Measurements from ENCODE around the gene PXMP2.

Gene PXMP2

DNA sequence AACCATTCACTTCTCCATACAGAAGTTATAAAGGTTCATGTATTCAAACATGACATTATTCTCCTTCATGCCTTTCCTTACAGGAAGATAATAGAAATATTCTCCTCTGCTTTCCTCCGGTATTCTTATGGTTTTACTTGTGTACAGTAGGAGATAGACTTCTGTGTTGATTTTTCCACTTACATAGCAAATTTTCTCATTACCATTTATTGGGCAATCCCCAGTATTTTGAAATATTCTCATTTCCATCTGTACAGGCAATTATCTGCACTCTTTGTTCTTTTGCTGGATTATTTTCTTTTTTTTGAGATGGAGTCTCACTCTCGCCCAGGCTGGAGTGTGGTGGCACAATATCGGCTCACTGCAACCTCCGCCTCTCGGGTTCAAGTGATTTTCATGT lies 11.0 kb downstream of the PXMP2 start:
- DNase-seq, result no peak

DNA sequence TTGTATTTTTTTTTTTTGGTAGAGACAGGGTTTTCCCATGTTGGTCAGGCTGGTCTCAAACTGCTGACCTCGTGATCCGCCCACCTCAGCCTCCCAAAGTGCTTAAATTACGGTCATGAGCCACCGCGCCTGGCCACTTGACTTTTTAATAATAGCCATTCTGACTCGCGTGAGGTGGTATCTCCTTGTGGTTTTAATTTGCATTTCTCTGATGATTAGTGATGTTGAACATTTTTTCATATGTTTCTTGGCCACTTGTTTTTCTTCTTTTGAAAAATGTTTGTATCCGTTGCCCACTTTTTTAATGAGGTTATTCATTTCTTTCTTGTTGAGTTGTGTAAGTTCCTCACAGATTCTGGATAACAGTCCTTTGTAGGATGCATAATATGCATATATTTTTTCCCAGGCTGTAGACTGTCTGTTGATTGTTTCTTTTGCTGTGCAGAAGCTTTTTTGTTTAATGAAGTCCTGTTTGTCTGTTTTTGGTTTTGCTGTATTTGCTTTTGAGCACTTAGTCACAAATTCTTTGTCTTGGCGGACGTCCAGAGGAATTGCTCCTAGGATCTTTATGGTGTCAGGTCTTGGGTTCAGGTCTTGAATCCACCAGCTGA lies 12.9 kb downstream of the PXMP2 start:
- DNase-seq, result no peak

DNA sequence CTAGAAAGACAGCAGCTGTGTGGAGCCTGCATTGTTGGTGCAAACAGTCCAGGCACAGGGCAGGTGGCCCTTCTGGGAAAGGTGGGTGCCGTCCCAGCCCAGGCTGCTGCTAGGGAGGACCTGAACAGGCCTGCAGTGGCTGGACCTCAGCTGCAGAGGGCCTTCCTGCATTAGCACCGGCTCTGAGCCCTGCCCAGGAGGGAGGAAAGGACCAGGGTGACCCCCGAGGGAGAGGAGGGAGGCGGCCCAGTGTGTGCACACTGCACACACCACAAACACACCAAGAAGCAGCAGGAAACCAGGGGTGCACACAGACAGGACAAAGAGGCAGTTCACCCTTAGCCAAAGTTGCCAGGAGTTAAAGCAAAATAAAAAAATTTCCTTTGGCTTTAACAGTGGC lies 15.3 kb downstream of the PXMP2 start:
- no peak for DNase-seq

DNA sequence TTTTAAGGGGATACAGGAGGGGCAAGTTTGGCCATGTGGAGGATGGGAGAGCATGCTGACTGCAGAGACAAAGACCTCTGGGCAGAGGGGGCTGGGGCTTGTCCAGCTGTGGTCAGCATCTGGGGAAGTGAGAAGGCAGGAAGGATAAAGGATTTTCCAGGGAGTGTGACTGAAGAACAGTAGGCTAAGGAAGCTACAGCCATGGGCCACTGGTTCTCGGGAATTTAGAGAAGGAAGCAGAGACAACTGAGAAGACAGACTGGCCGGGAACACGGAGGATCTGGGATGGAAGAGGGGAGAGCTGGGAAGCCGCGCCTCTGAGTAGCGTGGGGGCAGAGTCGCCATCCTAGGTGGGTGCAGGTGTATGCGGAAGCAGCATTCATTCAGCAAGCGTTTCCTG lies 16.3 kb downstream of the PXMP2 start:
- no peak for DNase-seq

DNA sequence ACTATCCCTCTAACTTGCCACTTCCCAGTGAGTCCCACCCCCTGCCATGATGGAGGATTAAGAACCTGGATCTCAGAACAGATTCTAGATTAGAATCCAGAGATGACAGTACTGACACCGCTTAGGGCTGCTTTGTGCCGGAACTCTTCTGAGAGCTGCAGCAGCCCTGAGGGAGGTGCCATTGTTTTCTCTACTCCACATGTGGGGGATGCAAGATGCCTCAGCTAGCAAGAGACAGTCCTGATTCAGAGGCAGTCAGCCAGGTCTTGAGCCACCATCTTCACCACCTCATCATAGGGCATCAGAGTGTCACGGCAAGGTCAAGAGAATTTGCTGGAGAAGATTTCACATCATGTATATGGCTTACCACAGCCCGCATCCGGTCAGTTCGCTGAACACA lies 19.9 kb downstream of the PXMP2 start:
- DNase-seq, result no peak

DNA sequence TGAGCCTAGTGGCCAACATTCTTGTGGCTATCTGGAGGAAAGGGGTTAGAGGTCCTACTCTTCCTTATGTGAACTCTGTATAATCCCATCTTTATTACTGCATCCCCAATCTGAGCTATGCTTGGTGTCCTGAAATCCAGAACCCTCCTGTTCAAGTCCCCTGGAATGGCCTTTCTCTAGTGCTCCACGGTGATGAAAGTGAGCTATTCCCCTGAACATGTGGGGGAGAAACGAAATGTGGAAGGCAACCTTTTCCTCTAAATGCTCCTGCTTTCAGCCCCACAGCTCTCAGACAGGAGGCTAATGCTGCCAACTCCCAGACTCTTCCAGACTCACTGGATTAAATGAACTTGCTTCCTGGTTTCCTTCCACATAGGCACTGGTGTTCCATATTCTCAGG lies 20.8 kb downstream of the PXMP2 start:
- DNase-seq, result no peak

DNA sequence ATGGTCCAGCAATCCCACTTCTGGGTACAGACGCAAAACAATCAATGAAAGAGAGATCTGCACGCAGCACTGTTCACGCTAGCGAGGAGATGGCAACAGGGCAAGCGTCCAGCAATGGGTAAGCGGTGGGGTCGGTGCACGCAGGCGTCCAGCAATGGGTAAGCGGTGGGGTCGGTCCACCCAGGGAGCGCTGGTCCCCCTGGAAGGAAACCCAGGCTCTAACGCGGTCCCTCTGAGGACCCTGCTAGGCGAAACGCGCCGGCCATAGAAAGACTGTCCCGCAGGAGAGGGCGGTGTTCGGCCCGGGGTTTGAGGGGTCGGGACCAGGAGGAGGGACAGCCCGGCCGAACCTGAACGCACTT lies 22.6 kb downstream of the PXMP2 start:
- no peak for DNase-seq

DNA sequence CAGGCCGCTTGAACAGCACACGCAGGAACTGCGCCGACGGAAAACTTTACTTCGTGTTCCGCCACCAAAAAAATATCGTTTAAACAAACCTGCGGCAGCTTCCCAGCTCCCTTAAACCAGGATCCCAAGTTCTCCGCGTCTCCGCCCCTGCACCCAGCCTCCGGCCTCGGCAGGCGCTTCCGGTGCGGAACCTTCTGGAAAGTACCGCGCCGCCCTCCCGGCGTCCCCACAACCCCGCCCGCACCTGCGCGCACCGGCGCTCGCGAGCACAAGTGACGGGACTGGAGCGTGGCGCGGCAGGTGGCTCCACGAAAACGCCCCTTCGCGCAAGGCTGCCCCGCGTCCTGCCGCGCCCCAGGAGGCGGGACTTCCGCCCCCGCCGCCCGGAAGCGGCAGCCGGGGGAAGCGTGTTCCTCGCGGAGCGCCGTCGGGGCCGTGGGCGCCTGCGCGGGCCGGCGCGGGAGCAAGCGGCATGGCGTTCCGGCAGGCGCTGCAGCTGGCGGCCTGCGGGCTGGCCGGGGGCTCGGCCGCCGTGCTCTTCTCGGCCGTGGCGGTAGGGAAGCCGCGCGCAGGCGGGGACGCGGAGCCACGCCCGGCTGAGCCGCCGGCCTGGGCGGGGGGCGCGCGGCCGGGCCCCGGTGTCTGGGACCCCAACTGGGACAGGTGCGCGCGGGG lies 23.2 kb downstream of the PXMP2 start, which contains the start of gene PGAM5:
Gene PGAM5, plus strand, starts transcription at position 438 of the 675 bp plus-strand sequence. Its CDS starts 35 bp downstream, at position 473.
- peak; percentile 49 for DNase-seq

DNA sequence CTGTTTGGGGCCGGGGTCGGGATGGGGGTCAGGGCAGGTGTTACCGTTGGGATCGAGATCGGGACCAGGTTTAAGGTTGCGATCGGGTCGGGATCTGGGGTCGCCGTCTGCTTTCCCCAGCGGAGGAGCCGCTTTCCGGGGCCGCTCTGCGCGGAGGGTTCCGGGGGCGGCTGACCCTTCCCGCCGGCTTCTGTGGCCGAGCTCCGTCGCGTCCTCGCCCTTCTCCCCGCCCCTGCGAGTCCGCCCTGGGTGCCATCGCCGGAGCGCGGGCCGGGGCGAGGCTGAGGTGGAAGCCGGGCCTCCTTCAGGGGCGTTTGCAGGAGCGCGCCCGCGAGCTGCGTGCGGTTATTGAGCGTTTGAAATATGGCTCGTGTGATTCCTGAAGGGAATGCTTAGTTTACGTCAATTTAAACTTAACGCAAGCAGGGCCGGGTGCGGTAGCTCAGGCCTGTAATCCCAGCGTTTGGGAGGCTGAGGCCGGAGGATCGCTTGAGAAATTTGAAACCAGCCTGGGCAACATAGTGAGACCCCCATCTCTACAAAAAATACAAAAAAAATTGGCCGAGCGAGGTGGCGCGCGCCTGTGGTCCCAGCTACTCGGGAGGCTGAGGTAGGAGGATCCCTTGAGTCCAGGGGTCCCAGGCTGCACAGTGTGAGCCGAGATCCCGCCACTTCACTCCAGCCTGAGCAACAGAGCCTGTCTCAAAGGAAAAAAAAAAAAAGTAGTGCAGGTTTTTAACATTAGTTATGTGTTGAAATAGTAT lies 23.9 kb downstream of the PXMP2 start:
- no peak for DNase-seq

DNA sequence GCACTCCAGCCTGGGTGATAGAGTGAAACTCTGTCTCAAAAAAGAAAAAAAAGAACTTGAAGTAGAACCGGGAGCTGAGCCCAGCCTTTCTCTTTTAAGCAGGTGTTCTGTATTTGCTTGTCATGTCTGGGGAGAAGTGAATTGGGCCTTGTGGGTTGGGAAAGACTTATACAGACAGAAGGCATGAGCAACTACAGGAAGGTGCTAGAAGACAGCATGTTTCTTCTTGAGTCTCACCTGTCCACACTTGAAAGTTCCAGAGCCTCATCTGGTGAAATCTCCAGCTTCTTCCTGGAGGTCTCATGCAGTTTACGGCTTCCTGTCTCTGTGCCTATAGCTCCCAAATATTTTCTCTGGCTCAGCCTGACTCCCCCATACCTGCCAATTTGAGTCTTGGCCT lies 25.7 kb downstream of the PXMP2 start:
- no peak for DNase-seq

DNA sequence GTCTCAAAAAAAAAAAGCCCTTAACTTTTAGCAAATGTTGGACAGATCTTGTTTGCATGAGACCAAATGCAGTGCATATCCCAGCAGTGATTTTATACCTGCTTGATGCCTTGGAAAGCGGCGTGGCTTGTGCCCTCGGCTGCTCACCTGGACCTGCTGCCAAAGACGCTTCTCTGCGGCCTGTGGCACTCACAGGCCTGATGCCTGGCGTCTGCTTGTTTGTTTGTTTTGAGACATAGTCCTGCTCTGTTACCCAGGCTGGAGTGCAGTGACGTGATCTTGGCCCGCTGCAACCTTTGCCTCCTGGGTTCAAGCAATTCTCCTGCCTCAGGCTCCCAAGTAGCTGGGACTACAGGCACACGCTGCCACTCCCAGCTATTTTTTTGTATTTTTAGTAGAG lies 28.5 kb downstream of the PXMP2 start:
- no peak for DNase-seq

DNA sequence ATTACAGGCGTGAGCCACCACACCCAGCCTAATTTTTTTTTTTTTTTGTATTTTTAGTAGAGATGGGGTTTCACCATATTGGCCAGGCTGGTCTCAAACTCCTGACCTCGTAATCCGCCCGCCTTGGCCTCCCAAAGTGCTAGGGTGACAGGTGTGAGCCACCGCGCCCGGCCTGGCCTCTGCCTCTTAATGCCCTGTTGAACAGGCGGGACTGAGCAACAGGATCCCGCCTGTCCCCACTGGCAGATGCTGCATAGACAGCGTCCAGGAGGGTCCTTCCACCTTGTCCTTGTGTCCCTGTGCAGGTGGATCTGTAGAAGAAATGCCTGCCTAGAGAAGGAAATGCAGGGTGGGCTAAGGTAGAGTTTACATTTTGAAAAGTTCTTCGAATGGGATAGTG lies 29.0 kb downstream of the PXMP2 start:
- DNase-seq, result no peak

DNA sequence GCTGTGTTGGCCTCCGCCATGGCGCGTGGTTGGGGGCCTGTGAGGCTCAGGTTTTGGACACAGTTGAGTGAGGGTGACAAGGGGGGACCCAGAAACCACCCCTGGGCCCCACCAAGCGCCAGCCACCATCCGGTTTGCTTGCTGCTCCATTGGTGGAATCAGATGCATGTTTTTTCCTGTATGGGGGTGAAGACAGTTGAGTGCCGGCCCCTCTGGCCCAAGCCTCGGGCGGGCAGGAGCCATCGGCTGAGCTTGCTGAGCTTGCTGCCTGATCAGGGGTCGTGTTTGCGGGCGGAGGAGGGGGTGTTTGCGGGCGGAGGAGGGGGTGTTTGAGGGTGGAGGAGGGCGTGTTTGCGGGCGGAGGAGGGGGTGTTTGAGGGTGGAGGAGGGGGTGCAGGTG lies 29.6 kb downstream of the PXMP2 start:
- DNase-seq, result no peak

DNA sequence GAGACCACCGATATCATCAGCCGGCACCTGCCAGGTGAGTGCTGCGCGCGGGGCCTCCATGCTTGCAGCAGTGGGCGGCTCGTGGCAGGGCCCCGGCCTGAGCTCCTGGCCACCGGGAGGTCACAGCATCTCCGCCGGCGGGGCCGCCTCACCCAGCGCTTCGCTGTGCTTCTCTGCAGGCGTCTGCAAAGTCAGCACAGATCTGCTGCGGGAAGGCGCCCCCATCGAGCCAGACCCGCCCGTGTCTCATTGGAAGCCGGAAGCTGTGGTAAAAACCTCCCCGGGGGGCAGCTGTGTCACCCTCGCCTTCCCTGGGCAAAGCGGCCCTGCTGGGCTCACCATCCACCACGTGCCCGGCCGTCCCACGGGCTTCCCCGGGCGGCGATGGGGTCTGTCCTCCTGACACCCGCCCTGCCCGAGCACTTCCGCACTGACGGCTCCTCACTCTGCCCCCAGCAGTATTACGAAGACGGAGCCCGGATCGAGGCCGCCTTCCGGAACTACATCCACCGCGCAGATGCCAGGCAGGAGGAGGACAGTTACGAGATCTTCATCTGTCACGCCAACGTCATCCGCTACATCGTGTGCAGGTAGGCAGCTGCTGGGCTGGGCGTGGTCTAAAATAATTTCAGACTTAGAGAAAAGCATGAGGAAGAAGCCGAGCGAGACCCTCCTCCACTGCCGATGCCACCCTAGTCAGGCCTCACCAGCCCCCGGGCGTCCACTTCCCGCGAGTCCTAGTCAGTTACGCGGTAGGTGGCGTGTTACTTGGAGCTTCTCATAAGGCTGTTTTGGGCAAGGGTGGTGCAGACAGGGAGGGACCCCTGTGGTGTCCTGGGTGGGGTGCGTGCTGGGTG lies 30.4 kb downstream of the PXMP2 start:
- no peak for DNase-seq

DNA sequence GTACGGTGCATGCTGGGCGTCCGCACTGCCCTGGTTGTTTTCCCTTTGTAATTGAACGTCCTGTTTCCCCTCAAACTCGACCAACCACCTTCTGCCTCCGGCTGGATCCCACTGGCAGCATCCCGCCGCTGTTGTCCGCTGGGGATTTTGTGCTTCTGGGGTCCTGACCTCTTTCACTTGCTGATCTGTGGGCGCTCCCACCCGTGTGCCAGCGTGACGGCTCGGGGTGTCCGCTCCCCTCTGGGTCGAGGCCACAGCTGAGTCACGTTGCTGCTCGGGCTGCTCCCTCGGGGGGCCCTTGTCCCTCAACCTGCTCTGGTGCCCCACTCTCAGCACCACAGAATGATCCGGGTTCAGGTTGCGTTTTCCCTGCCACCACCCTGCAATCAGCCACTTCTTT lies 31.3 kb downstream of the PXMP2 start:
- DNase-seq, result no peak

DNA sequence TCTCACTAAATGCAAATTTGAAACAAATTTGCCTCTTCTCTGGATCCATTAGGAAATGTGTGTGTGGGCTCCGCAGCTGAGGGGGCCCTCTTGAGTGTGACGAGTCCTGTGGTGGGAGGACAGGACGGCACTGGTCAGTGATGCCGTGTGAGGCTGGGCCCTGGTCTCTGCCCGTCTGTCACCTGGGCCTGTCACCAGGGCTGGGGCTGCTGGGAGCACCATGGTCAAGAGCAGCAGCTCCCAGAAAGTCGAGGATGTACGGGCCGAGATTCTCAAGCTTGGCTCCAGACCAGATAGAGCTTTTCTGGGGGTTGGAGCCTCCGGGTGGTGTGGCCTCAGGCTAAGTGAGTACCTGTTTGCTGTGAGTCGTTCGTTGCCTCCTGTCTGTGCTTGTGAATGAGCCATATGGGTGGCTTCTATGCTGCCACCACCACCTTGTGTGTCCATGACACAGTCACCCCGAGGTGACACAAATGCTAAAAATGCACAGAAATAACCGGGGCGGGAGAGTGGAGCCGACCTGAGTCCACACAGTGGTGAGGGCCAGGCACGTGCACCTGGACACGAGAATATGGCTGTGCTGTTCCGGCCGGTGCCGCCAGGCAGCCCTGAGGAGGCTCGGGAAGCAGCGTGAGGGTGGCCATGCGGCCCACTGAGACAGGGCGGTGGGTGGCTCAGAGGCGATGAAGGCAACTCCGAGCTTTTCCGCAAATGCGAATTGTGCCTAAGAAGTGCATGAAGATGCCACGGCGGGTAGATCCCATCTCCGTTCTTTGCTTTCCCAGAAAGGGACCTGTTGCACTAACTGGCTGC lies 32.0 kb downstream of the PXMP2 start:
- no peak for DNase-seq

DNA sequence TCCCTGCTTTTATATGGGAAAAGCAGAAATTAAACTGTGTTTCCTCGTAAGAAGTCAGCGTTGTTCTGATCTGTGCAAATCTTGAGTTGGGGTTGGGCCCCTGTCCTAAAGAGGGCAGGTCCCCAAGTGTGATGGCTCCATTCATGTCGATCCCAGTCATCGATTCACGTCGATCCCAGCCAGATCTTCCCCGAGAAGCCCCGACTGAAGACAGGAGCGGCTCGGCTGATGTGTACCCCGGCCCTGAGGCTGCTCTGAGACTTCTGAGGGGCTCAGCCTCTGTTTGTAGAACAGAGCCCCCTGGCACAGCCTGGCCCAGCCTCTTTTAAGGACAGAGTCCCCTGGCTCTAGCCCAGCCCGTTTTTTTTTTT lies 32.6 kb downstream of the PXMP2 start:
- DNase-seq, result no peak

DNA sequence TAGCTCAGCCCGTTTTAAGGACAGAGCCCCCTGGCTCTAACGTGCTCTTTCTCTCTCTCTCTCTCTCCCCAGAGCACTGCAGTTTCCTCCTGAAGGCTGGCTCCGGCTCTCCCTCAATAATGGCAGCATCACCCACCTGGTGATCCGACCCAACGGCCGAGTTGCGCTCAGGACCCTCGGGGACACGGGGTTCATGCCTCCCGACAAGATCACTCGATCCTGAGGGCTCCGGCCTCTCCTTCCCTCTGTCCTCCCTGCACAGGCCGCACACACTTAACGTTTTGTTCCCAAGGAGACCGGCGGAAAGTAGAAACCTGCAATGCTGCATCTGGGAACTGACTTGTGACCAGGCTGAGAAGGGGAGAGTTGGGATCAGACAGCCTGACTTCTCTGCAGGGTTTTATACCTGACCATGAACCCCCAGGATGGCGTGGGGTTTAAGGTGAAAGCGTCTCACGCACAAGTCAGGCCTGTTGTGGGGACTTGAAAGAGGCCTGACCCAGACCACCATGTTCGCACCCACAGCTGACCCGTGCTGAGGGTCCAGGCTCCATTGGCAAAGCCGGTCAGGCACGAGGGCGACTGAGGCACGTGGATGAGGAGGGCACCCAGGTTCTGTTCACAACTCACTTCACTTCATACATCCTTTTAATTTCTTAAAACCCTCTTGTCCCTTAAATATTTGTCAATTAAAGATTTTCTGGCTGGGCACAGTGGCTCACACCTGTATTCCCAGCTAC lies 33.4 kb downstream of the PXMP2 start:
- no peak for DNase-seq

DNA sequence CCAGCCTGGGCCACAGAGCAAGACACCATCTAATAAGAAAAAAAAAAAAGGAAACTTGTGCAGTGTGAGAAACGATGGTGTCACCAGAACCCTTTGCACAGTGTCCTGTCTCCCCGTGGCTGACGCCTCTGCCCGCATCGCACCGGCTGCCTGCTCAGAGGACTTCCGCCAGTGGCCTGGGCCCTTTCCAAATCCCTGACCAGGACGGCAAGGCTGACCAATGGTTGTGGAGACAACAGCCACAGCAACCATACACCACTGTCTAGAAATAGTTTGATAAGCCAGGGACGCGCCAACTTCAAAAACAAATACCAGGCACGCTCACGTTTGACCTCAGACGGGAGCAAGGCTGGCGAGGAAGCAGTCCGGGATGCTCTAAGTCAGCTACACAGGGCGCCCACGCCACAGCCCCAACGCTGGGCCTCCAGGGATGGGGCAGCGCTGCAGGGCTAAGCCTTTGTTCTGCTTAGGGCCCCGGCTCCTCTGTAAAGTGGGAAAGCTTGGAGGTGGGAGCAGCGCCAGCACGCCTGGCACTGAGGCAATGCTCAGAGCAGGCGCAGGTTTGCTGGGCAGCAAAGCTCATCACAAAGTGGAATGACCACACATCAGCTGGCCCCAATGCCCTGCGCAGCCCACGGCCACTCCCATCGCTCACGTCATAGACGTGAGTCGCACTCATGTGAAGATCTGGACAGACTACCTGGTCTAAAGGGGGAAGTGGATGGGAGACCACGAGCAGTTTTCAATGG lies 35.8 kb downstream of the PXMP2 start:
- DNase-seq, result no peak

DNA sequence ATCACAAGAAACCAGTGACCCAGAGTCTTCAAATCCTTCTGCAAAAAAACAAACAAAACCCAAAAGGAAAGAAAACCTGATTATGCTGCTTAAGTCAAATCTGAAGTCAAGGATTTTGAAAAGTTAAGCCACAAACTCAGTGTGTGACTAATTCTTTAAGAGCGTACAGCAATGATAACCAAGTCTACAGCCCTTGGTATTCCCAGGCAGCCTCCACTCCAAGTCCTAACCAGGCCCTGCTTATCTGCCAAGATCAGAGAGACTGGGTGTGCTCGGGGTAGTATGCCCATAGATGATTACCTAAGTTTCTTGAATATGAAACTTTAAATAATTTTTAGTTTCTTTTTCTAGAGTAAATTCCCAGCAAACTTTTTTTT lies 36.4 kb downstream of the PXMP2 start:
- DNase-seq, result no peak
